ENCODE data around the gene TM4SF18. TPM values are rescaled to one million over a fixed set of nuclear protein-coding genes. Genes with fewer than 3 reads are reported as not detected.
A peak's percentile ranks its signal among the peaks of the same experiment; 100 is the strongest.

The TM4SF18 gene
- total RNA-seq, 3 donors from 2014 or later = not detected

GRCh38 chr3:149273096-149273751 lies 60.2 kb downstream of the TM4SF18 start:
- H3K4me3 Mint-ChIP-seq = no peak overlapping the region
- no peaks in the 10 kb centered on the region for H3K27me3 Mint-ChIP-seq (ENCODE audit: low read depth)
- ATAC-seq (peak; percentile 66 to 77), DNase-seq (no peak)
- peaks cover 16% of the 10 kb centered on the region for H3K4me1 Mint-ChIP-seq (ENCODE audit: low read depth)
- H3K9me3 Mint-ChIP-seq = no peaks in the 10 kb centered on the region
- no peaks in the 10 kb centered on the region for H3K36me3 Mint-ChIP-seq (ENCODE audit: insufficient read depth)

- H3K4me3 Mint-ChIP-seq = no peak overlapping the region
- no peaks in the 10 kb centered on the region for H3K27me3 Mint-ChIP-seq (ENCODE audit: low read depth)
- H3K36me3 Mint-ChIP-seq (ENCODE audit: insufficient read depth) = no peaks in the 10 kb centered on the region
- DNase-seq = no peak
- H3K9me3 Mint-ChIP-seq = no peaks in the 10 kb centered on the region
- ATAC-seq = no peak
- peaks cover 3% of the 10 kb centered on the region for H3K4me1 Mint-ChIP-seq (ENCODE audit: low read depth)
Observed at GRCh38 chr3:149271669-149272068, 61.8 kb downstream of the TM4SF18 start.

GRCh38 chr3:149270180-149270579 lies 63.3 kb downstream of the TM4SF18 start:
- no peak for ATAC-seq
- Mint-ChIP-seq H3K27me3 (ENCODE audit: low read depth) (no peaks in the 10 kb centered on the region), H3K36me3 (ENCODE audit: insufficient read depth) (no peaks in the 10 kb centered on the region), H3K9me3 (no peaks in the 10 kb centered on the region), H3K4me3 (no peak overlapping the region), H3K4me1 (ENCODE audit: low read depth) (no peaks in the 10 kb centered on the region)
- DNase-seq = no peak

GRCh38 chr3:149269687-149270086 lies 63.7 kb downstream of the TM4SF18 start:
- no peak overlapping the region for H3K4me3 Mint-ChIP-seq
- H3K27me3 Mint-ChIP-seq (ENCODE audit: low read depth) = no peaks in the 10 kb centered on the region
- no peaks in the 10 kb centered on the region for H3K4me1 Mint-ChIP-seq (ENCODE audit: low read depth)
- DNase-seq (no peak), ATAC-seq (no peak)
- H3K36me3 Mint-ChIP-seq (ENCODE audit: insufficient read depth) = no peaks in the 10 kb centered on the region
- no peaks in the 10 kb centered on the region for H3K9me3 Mint-ChIP-seq

Other genes starting within 250 kb of the TM4SF18 start
- 10 to 100 TPM; 13.2 to 14.2 (median 13.6) TPM for gene HLTF, start 247.1 kb downstream of the TM4SF18 start, total RNA-seq
- 1 to 10 TPM; 8.3 to 9.4 (median 9.0) TPM for gene HPS3, start 204.0 kb downstream of the TM4SF18 start, total RNA-seq
- under 1 TPM; 0.37 to 0.91 (median 0.43) TPM for gene CP, start 111.8 kb downstream of the TM4SF18 start, total RNA-seq
- 1 to 10 TPM in 1 of 3 donors, under 1 TPM in 2; 0.22 to 1.3 (median 0.37) TPM for gene TM4SF1, start 44.0 kb upstream of the TM4SF18 start, total RNA-seq
- gene TM4SF4, start 141.1 kb upstream of the TM4SF18 start, total RNA-seq = 1 to 10 TPM in 2 of 3 donors, under 1 TPM in 1; 0.92 to 1.3 (median 1.0) TPM